ENCODE measurements around the gene MTRF1L.

The MTRF1L gene

GRCh38 chr6:153018355-153018754 lies 15.8 kb upstream of the MTRF1L start:
- Histone ChIP-seq H3K9me3 (ENCODE audit: low read length) (no peaks in the 10 kb centered on the region), H3K4me1 (ENCODE audit: insufficient read depth, low read length, severe bottlenecking) (no peaks in the 10 kb centered on the region), H3K27ac (ENCODE audit: low read depth, low read length, poor library complexity, severe bottlenecking) (no peak overlapping the region), H2AFZ (ENCODE audit: low read length) (no peak overlapping the region), H3K9ac (ENCODE audit: low read length) (no peak overlapping the region), H3K4me2 (ENCODE audit: low read length) (no peak overlapping the region), H3K4me3 (ENCODE audit: low read depth, low read length, poor library complexity, severe bottlenecking) (no peak overlapping the region), H3K27me3 (ENCODE audit: insufficient read depth, low read length) (no peaks in the 10 kb centered on the region), H3K79me2 (ENCODE audit: insufficient read depth, low read length) (no peaks in the 10 kb centered on the region), H3K9me2 (ENCODE audit: low read depth, low read length) (no peaks in the 10 kb centered on the region), H3F3A (ENCODE audit: insufficient read depth, low read length) (no peaks in the 10 kb centered on the region), H3K36me3 (ENCODE audit: insufficient read depth, low read length) (no peaks in the 10 kb centered on the region), H4K20me1 (ENCODE audit: insufficient read depth, low read length) (no peaks in the 10 kb centered on the region)
- TF ChIP-seq CTCF (IDR thresholded peaks at IDR 0.05; ENCODE audit: low read length) (no peak), EZH2 (IDR thresholded peaks at IDR 0.05; ENCODE audit: borderline replicate concordance, low read length) (no peak)

GRCh38 chr6:153016846-153017245 lies 14.3 kb upstream of the MTRF1L start:
- Histone ChIP-seq H3K4me3 (ENCODE audit: low read depth, low read length, poor library complexity, severe bottlenecking) (no peak overlapping the region), H3K9me2 (ENCODE audit: low read depth, low read length) (no peaks in the 10 kb centered on the region), H3K27me3 (ENCODE audit: insufficient read depth, low read length) (no peaks in the 10 kb centered on the region), H3K4me1 (ENCODE audit: insufficient read depth, low read length, severe bottlenecking) (no peaks in the 10 kb centered on the region), H3K27ac (ENCODE audit: low read depth, low read length, poor library complexity, severe bottlenecking) (no peak overlapping the region), H3K36me3 (ENCODE audit: insufficient read depth, low read length) (no peaks in the 10 kb centered on the region), H3F3A (ENCODE audit: insufficient read depth, low read length) (no peaks in the 10 kb centered on the region), H3K9me3 (ENCODE audit: low read length) (no peaks in the 10 kb centered on the region), H2AFZ (ENCODE audit: low read length) (no peak overlapping the region), H4K20me1 (ENCODE audit: insufficient read depth, low read length) (no peaks in the 10 kb centered on the region), H3K9ac (ENCODE audit: low read length) (no peak overlapping the region), H3K79me2 (ENCODE audit: insufficient read depth, low read length) (no peaks in the 10 kb centered on the region), H3K4me2 (ENCODE audit: low read length) (no peak overlapping the region)
- TF ChIP-seq CTCF (IDR thresholded peaks at IDR 0.05; ENCODE audit: low read length) = no peak
- no peak for TF ChIP-seq EZH2 (IDR thresholded peaks at IDR 0.05; ENCODE audit: borderline replicate concordance, low read length)

- Histone ChIP-seq H3K4me2 (ENCODE audit: low read length) (no peak overlapping the region), H3K9me3 (ENCODE audit: low read length) (no peaks in the 10 kb centered on the region), H3K27ac (ENCODE audit: low read depth, low read length, poor library complexity, severe bottlenecking) (no peak overlapping the region), H4K20me1 (ENCODE audit: insufficient read depth, low read length) (no peaks in the 10 kb centered on the region), H3K79me2 (ENCODE audit: insufficient read depth, low read length) (no peaks in the 10 kb centered on the region), H3F3A (ENCODE audit: insufficient read depth, low read length) (no peaks in the 10 kb centered on the region), H3K36me3 (ENCODE audit: insufficient read depth, low read length) (no peaks in the 10 kb centered on the region), H3K4me1 (ENCODE audit: insufficient read depth, low read length, severe bottlenecking) (no peaks in the 10 kb centered on the region), H2AFZ (ENCODE audit: low read length) (no peak overlapping the region), H3K9ac (ENCODE audit: low read length) (no peak overlapping the region), H3K9me2 (ENCODE audit: low read depth, low read length) (no peaks in the 10 kb centered on the region), H3K27me3 (ENCODE audit: insufficient read depth, low read length) (no peaks in the 10 kb centered on the region), H3K4me3 (ENCODE audit: low read depth, low read length, poor library complexity, severe bottlenecking) (no peak overlapping the region)
- no peak for TF ChIP-seq EZH2 (IDR thresholded peaks at IDR 0.05; ENCODE audit: borderline replicate concordance, low read length)
- TF ChIP-seq CTCF (IDR thresholded peaks at IDR 0.05; ENCODE audit: low read length) = no peak
Measured at GRCh38 chr6:153015094-153015640, 12.7 kb upstream of the MTRF1L start.

All from OCI-LY1 (cell line).